Adrenal gland (tissue), 12 donors: ENCODE data around the gene LDB3. TPM values are rescaled to one million over a fixed set of nuclear protein-coding genes. Genes with fewer than 3 reads are reported as not detected.
A peak's percentile ranks its signal among the peaks of the same experiment; 100 is the strongest.

ENCODE experiments used
- DNase-seq, 7 donors: peaks; one replicate each; pipeline ENCODE4 v3.0.0-alpha.2; 2019 to 2020
- H3K27ac ChIP-seq, 5 donors: fragments of 200-600 bp; sonication (generic) in 4 of 5; 1 replicate in 3 of 5; 2 replicates in 2 of 5; pipeline versions ENCODE4 v1.5.1 to v1.8.0; 2016 to 2020; ENCODE audit warnings: mild to moderate bottlenecking in 1 of 5
- H3K27me3 ChIP-seq: fragments of 200-600 bp; 2 replicates; pipeline ENCODE4 v1.8.0; 2021
- H3K36me3 ChIP-seq, 2 donors: fragments of 200-600 bp; replicated peaks in 1 of 2; 1 replicate in 1 of 2; 2 replicates in 1 of 2; pipeline versions ENCODE4 v1.5.1 to v1.8.0; 2018 to 2022
- H3K4me1 ChIP-seq, 2 donors: fragments of 200-600 bp; replicated peaks in 1 of 2; 1 replicate in 1 of 2; 2 replicates in 1 of 2; pipeline versions ENCODE4 v1.5.1 to v1.8.0; 2018 to 2021
- H3K4me3 ChIP-seq, 4 donors: fragments of 200-600 bp; sonication (generic) in 3 of 4; one replicate each; pipeline ENCODE4 v1.5.1; 2016 to 2018
- H3K9me3 ChIP-seq, 3 donors: fragments of 200-600 bp; sonication (generic) in 1 of 3; replicated peaks in 1 of 3; 1 replicate in 2 of 3; 2 replicates in 1 of 3; pipeline versions ENCODE4 v1.5.1 to v1.8.0; 2016 to 2021
- POLR2A ChIP-seq, 2 donors: fragments of 450-650 bp; IDR thresholded peaks; one replicate each; pipeline ENCODE4 v1.6.1; 2017; ENCODE audit warnings: antibody characterized with exemption in 2 of 2, mild to moderate bottlenecking in 2 of 2, moderate library complexity in 1 of 2
- WGBS, 4 donors: extraction: QIAGEN DNeasy Blood & Tissue Kit in 2 of 4; methylation state at CpG; one replicate each; pipeline versions ENCODE4 v1.1.5 to v1.1.7; 2013 to 2017; 5-methylcytosine and 5-hydroxymethylcytosine counted together
- intact Hi-C, 2 donors: fragments of 100-400 bp; cut with DNase I; formaldehyde crosslinking; loops; one replicate each; pipeline versions ENCODE4 v1.14.1 to v1.15.0; 2022 to 2023
- polyA plus RNA-seq, 3 donors: library from polyadenylated mRNA; stranded (reverse); fragments of 200-250 nt in 2 of 3; fragments of 350-450 nt in 1 of 3; fragmentation: Illumina TruSeq in 1 of 3; extraction: RNeasy Lipid Tissue Mini Kit (QIAGEN cat#74804) in 1 of 3; gene quantifications; one replicate each; pipeline ENCODE4 v1.2.3, GENCODE V29; 2013 to 2014
- total RNA-seq, 9 donors: library from RNA; depleted of rRNA in 4 of 9; stranded (reverse); fragments of >200 nt in 4 of 9; fragments of 120-200 nt in 1 of 9; fragmentation: NEBNext Ultra II Directional in 1 of 9; extraction: Animal tissue kit (Norgen Biotek cat#: 25700) in 1 of 9; gene quantifications; one replicate each; pipeline versions ENCODE4 v1.1.0 to v1.2.4, GENCODE V29; 2013 to 2023
- TF ChIP-seq, protein P1 (sequence below), 6 experiments: fragments of 450-650 bp in 4 of 6; fragments of 200-600 bp in 2 of 6; sonication (generic) in 1 of 6; IDR thresholded peaks; 1 replicate in 5 of 6; 2 replicates in 1 of 6; pipeline versions ENCODE4 v1.5.1 to v1.8.0; 2016 to 2021; ENCODE audit warnings: antibody characterized with exemption in 6 of 6, mild to moderate bottlenecking in 2 of 6, moderate library complexity in 1 of 6
- donor health status: healthy with polysubstance abuse.
- donor health status: Bipolar disorder and iron deficiency.
- donor health status: DM: yes; HTN: yes; CAD: no.
- donor health status: DM: no; HTN: no; CAD: no.
- donor health status: DM: no; HTN: no; CAD: no.
- donor health status: DM: yes; HTN: yes; CAD: no.

LDB3 gene
- total and polyA plus RNA-seq, 12 donors, result 0.14 to 2.7 (median 0.36) TPM

DNA sequence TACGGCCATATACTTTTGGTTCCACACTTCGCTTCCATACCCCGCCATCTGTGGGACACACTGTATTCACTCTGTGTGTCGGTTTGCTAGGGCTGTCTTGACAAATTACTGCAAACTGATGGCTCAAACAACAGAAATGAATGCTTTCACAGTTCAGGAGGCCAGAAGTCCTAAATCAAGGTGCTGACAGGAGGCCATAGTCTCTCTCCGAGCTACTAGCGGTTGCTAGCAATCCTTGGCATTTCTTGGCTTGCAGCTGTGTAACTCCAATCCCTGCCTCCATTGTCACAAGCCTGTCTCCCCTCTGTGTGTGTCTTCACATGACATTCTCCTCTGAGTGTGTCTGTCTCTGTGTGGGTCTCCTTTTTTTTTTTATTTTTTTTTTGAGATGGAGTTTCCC, 59.2 kb downstream of the LDB3 start:
- Histone ChIP-seq H3K27ac (no peak overlapping the region), H3K4me1 (no peaks in the 10 kb centered on the region), H3K9me3 (no peaks in the 10 kb centered on the region), H3K36me3 (no peaks in the 10 kb centered on the region), H3K4me3 (no peak overlapping the region), H3K27me3 (no peaks in the 10 kb centered on the region)
- no peak for DNase-seq
- WGBS, 4 donors, result 68 to 82% (median 78%) methylated on average over 6 of the region's 6 CpGs
- TF ChIP-seq, protein P1, sequence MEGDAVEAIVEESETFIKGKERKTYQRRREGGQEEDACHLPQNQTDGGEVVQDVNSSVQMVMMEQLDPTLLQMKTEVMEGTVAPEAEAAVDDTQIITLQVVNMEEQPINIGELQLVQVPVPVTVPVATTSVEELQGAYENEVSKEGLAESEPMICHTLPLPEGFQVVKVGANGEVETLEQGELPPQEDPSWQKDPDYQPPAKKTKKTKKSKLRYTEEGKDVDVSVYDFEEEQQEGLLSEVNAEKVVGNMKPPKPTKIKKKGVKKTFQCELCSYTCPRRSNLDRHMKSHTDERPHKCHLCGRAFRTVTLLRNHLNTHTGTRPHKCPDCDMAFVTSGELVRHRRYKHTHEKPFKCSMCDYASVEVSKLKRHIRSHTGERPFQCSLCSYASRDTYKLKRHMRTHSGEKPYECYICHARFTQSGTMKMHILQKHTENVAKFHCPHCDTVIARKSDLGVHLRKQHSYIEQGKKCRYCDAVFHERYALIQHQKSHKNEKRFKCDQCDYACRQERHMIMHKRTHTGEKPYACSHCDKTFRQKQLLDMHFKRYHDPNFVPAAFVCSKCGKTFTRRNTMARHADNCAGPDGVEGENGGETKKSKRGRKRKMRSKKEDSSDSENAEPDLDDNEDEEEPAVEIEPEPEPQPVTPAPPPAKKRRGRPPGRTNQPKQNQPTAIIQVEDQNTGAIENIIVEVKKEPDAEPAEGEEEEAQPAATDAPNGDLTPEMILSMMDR (IDR thresholded peaks at IDR 0.05), result no peak
- TF ChIP-seq POLR2A (IDR thresholded peaks at IDR 0.05), result no peak
- intact Hi-C loops, result no loop called here

DNA sequence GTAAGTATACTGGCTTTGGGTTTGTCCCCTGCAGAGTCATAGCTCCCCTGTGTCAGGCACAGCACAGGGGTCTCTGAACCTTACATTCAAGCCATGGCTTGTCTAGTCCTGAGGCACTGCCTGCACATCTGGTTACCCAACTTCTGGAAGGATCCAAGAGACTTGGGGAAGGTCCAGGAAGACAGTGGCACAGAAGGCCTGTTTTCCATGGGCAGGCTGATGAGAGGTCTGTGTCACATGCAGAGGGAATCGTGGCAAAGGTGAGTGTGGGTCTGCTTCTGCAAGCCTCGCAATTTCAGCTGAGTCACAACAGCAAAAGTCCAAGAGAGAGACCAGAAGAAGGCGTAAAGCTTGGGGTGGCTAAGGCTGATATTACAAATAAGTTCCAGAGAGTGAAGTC, 59.7 kb downstream of the LDB3 start:
- no peaks in the 10 kb centered on the region for H3K4me1 ChIP-seq
- H3K4me3 ChIP-seq, result no peak overlapping the region
- H3K36me3 ChIP-seq, result no peaks in the 10 kb centered on the region
- WGBS, 4 donors, result 88 to 96% (median 91%) methylated on average over 3 of the region's 3 CpGs
- intact Hi-C loops, result no loop called here
- no peak for TF ChIP-seq POLR2A (IDR thresholded peaks at IDR 0.05)
- TF ChIP-seq, protein P1 (IDR thresholded peaks at IDR 0.05), result no peak
- no peaks in the 10 kb centered on the region for H3K9me3 ChIP-seq
- H3K27me3 ChIP-seq, result no peaks in the 10 kb centered on the region
- H3K27ac ChIP-seq, result no peak overlapping the region
- no peak for DNase-seq

DNA sequence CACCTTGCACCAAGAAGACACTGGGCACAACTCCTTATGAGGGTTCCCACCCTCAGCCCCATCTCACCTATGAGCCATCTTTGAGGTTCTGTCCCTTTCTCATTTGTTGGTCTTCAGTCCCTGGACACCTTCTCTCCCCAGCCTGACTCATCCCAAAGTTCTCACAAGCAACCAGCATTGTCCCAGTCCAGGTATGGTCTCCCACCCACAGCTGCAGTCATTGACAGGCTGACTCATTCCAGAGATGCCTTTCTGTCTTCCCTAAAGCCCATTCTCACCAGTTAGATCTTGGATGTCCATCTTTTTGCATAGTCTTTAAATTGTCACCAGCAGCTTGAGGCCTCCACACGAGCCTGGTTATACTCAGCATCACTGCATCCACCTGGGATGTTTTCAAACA, 61.4 kb downstream of the LDB3 start:
- 81 to 100% (median 93%) methylated on average over 1 of the region's 1 CpG for WGBS, 4 donors
- DNase-seq, result no peak
- no peak overlapping the region for H3K4me3 ChIP-seq
- no peaks in the 10 kb centered on the region for H3K27me3 ChIP-seq
- no peaks in the 10 kb centered on the region for H3K36me3 ChIP-seq
- TF ChIP-seq, protein P1 (IDR thresholded peaks at IDR 0.05), result no peak
- TF ChIP-seq POLR2A (IDR thresholded peaks at IDR 0.05), result no peak
- no peak overlapping the region for H3K27ac ChIP-seq
- H3K4me1 ChIP-seq, result no peaks in the 10 kb centered on the region
- intact Hi-C loops, result no loop called here
- no peaks in the 10 kb centered on the region for H3K9me3 ChIP-seq

DNA sequence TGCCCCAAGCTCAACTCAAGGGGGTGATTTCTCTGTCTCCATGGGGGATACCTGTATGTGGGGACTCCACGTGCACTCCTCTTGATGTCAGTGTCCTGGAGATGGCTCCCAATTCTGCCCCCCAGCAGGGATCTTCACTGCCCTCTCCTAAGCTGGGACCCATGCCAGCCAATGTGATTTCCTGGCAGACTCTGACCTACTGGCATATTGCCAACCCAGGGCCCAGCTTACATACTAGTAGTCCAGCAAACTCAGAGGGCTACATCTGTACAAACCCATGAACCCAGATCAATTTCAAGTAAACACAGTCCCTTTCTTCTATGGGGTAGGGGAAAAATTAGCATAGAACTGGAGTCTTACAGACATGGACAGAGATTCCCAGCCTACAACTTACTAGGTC, 61.9 kb downstream of the LDB3 start:
- no peak for TF ChIP-seq POLR2A (IDR thresholded peaks at IDR 0.05)
- TF ChIP-seq, protein P1 (IDR thresholded peaks at IDR 0.05), result no peak
- WGBS, 4 donors, result 84 to 100% (median 98%) methylated on average over 1 of the region's 1 CpG
- Histone ChIP-seq H3K4me3 (no peak overlapping the region), H3K9me3 (no peaks in the 10 kb centered on the region), H3K27ac (no peak overlapping the region), H3K27me3 (no peaks in the 10 kb centered on the region), H3K36me3 (no peaks in the 10 kb centered on the region), H3K4me1 (no peaks in the 10 kb centered on the region)
- intact Hi-C loops, result no loop called here
- peak in 6 of 7 donors; percentile 39 to 75 (median 66) for DNase-seq
